IMR-90 (cell line): Measurements from ENCODE around the gene STX2. TPM values are rescaled to one million over a fixed set of nuclear protein-coding genes. Genes with fewer than 3 reads are reported as not detected.
"Not testable (repeated sequence)": the region's sequence is repeated elsewhere in the genome, so short reads cannot be mapped to it uniquely, and the experiment has no call there.

Experiments used
- ATAC-seq: fragments of 200-7000 bp; cut with Tn5 transposase; 2 replicates; pipeline ENCODE4 v1.9.1; 2020; ENCODE audit warnings: low read depth, mild to moderate bottlenecking, moderate library complexity
- BruUV-seq: library from RNA; stranded (reverse); fragments of 400-500 nt; replicated peaks from 2 replicates; lab custom pipeline; 2021; lab: Mats Ljungman, UMichigan
- CTCF ChIA-PET: fragments of 300-600 bp; formaldehyde crosslinking; extraction: SDS; loops from one replicate; lab custom pipeline; 2021; ENCODE audit warnings: antibody characterized with exemption; lab: Yijun Ruan, JAX
- POLR2A ChIA-PET: fragments of 300-600 bp; sonication (Branson Sonifier 250); formaldehyde crosslinking; loops from one replicate; lab custom pipeline; 2022; ENCODE audit warnings: antibody characterized with exemption; ENCODE audit not compliant: unreplicated experiment; lab: Charles Lee
- DNase-seq: peaks from one replicate; pipeline ENCODE4 v3.0.0; 2013
- H2AFZ ChIP-seq: replicated peaks from 2 replicates; pipeline ENCODE3; 2013; ENCODE audit warnings: low read length, mild to moderate bottlenecking; ENCODE audit not compliant: poor library complexity
- H2AK5ac ChIP-seq: 2 replicates; pipeline ENCODE4 v1.6.1; 2013; ENCODE audit warnings: low read depth, low read length, inconsistent platforms
- H2AK9ac ChIP-seq: replicated peaks from 2 replicates; pipeline ENCODE3; 2013; ENCODE audit warnings: mild to moderate bottlenecking, low read depth, low read length, moderate library complexity; ENCODE audit not compliant: poor library complexity
- H2BK120ac ChIP-seq: 2 replicates; pipeline ENCODE4 v1.6.1; 2013; ENCODE audit warnings: low read depth, low read length, inconsistent platforms
- H2BK15ac ChIP-seq: 3 replicates; pipeline ENCODE4 v1.6.1; 2013; ENCODE audit warnings: low read depth, low read length, inconsistent platforms
- H2BK20ac ChIP-seq: 2 replicates; pipeline ENCODE4 v1.6.1; 2013; ENCODE audit warnings: low read depth, mild to moderate bottlenecking, inconsistent platforms, low read length, moderate library complexity
- H2BK5ac ChIP-seq: 2 replicates; pipeline ENCODE4 v1.6.1; 2013; ENCODE audit warnings: mild to moderate bottlenecking, low read depth, low read length, inconsistent platforms; ENCODE audit not compliant: poor library complexity, severe bottlenecking
- H3K14ac ChIP-seq: replicated peaks from 2 replicates; pipeline ENCODE4 v1.6.1; 2013; ENCODE audit warnings: low read depth, low read length, inconsistent platforms
- H3K18ac ChIP-seq: 2 replicates; pipeline ENCODE4 v1.6.1; 2013; ENCODE audit warnings: low read depth, low read length, control low read depth
- H3K23ac ChIP-seq: 2 replicates; pipeline ENCODE4 v1.6.1; 2013; ENCODE audit warnings: low read depth, low read length, inconsistent platforms
- H3K27ac ChIP-seq: 2 replicates; pipeline ENCODE4 v1.5.1; 2013; ENCODE audit warnings: mild to moderate bottlenecking, control low read depth, low read length; ENCODE audit not compliant: insufficient read depth
- H3K27me3 ChIP-seq: 2 replicates; pipeline ENCODE4 v1.6.1; 2013; ENCODE audit warnings: low read length; ENCODE audit not compliant: control insufficient read depth, insufficient read depth
- H3K36me3 ChIP-seq: 2 replicates; pipeline ENCODE4 v1.6.1; 2013; ENCODE audit warnings: low read length, mixed read lengths; ENCODE audit not compliant: control insufficient read depth, insufficient read depth
- H3K4ac ChIP-seq: 2 replicates; pipeline ENCODE4 v1.6.1; 2013; ENCODE audit warnings: low read depth, low read length, inconsistent platforms
- H3K4me1 ChIP-seq: 2 replicates; pipeline ENCODE4 v1.6.1; 2013; ENCODE audit warnings: low read length, mixed read lengths; ENCODE audit not compliant: control insufficient read depth, insufficient read depth
- H3K4me2 ChIP-seq: 2 replicates; pipeline ENCODE4 v1.6.1; 2013; ENCODE audit warnings: low read depth, mild to moderate bottlenecking, control low read depth, low read length, moderate library complexity
- H3K4me3 ChIP-seq: 2 replicates; pipeline ENCODE4 v1.5.1; 2013; ENCODE audit warnings: low read depth, mild to moderate bottlenecking, control low read depth, low read length, moderate library complexity; ENCODE audit not compliant: insufficient read depth
- H3K56ac ChIP-seq: 2 replicates; pipeline ENCODE4 v1.6.1; 2013; ENCODE audit warnings: low read length, inconsistent platforms; ENCODE audit not compliant: insufficient read depth; ENCODE audit errors: extremely low read depth
- H3K79me1 ChIP-seq, 2 experiments: 2 replicates each; pipeline ENCODE4 v1.6.1; 2013; ENCODE audit warnings: low read length in 2 of 2, inconsistent platforms in 1 of 2, low read depth in 1 of 2
- H3K9ac ChIP-seq: 2 replicates; pipeline ENCODE4 v1.6.1; 2013; ENCODE audit warnings: low read depth, low read length, control low read depth
- H3K9me1 ChIP-seq: 2 replicates; pipeline ENCODE4 v1.6.1; 2013; ENCODE audit warnings: low read length, inconsistent platforms; ENCODE audit not compliant: insufficient read depth
- H3K9me3 ChIP-seq: 2 replicates; pipeline ENCODE4 v1.6.1; 2013; ENCODE audit warnings: low read length; ENCODE audit not compliant: control insufficient read depth, insufficient read depth
- H4K20me1 ChIP-seq: 2 replicates; pipeline ENCODE4 v1.6.1; 2013; ENCODE audit warnings: low read length, inconsistent platforms; ENCODE audit not compliant: insufficient read depth
- H4K5ac ChIP-seq: 2 replicates; pipeline ENCODE4 v1.6.1; 2013; ENCODE audit warnings: mild to moderate bottlenecking, low read depth, low read length, control low read depth
- H4K8ac ChIP-seq, 2 experiments: 2 replicates each; pipeline ENCODE4 v1.6.1; 2013; ENCODE audit warnings: low read depth in 2 of 2, low read length in 2 of 2, control low read depth in 1 of 2, inconsistent platforms in 1 of 2
- H4K91ac ChIP-seq: 2 replicates; pipeline ENCODE4 v1.6.1; 2013; ENCODE audit warnings: low read depth, low read length, inconsistent platforms; ENCODE audit not compliant: insufficient read depth
- MAZ ChIP-seq: IDR thresholded peaks from 2 replicates; pipeline ENCODE4 v1.6.1; 2012; ENCODE audit warnings: low read depth, mild to moderate bottlenecking, low read length, improper control_type of control experiment, moderate library complexity, borderline replicate concordance
- WGBS, 2 experiments: methylation state at CpG; one replicate each; pipeline versions ENCODE4 v1.1.5 to v1.1.7; 2013; ENCODE audit warnings: missing lambda C conversion rate in 2 of 2; ENCODE audit not compliant: insufficient read length in 1 of 2; ENCODE audit errors: extremely low coverage in 2 of 2; 5-methylcytosine and 5-hydroxymethylcytosine counted together
- dilution Hi-C: fragments of 300-500 bp; cut with HindIII; formaldehyde crosslinking; loops from one replicate; pipeline ENCODE4 v1.14.3; 2018; ENCODE audit warnings: low sequenced_read_pairs; ENCODE audit not compliant: unreplicated experiment
- in situ Hi-C: fragments of 300-500 bp; cut with MboI; formaldehyde crosslinking; loops from 3 replicates; pipeline ENCODE4 v1.14.3; 2019; ENCODE audit warnings: low sequenced_read_pairs, inconsistent platforms, mixed read lengths
- intact Hi-C: fragments of 100-400 bp; cut with micrococcal nuclease; formaldehyde crosslinking; loops from 2 replicates; pipeline ENCODE4 v1.10.0; 2022
- polyA plus RNA-seq, 3 experiments: library from polyadenylated mRNA; depleted of rRNA; stranded (reverse); fragments of >200 nt; gene quantifications; 2 replicates each; pipeline ENCODE4 v1.2.3, GENCODE V29; 2012; ENCODE audit warnings: low replicate concordance in 1 of 3
- total RNA-seq: library from RNA; depleted of rRNA; stranded (reverse); fragments of >200 nt; gene quantifications from 2 replicates; pipeline ENCODE4 v1.2.3, GENCODE V29; 2012
- TF ChIP-seq, protein P1 (sequence below): fragments of 150-350 bp; IDR thresholded peaks from 2 replicates; pipeline ENCODE4 v1.6.1; 2017; ENCODE audit warnings: mild to moderate bottlenecking, antibody characterized with exemption, low read length, low read depth

Gene STX2
- total and polyA plus RNA-seq, 2 of the 4 experiments (the other 2 are of a cell fraction): 26.9 to 32.5 TPM

- H2BK15ac ChIP-seq: no peak overlapping the region
- H4K8ac ChIP-seq: no peak overlapping the region
- POLR2A ChIA-PET: no interaction called here
- H3K14ac ChIP-seq: no peak overlapping the region
- H3K4me1 ChIP-seq: no peaks in the 10 kb centered on the region; the same call in 1 of the 2 replicates
- TF ChIP-seq, protein P1, sequence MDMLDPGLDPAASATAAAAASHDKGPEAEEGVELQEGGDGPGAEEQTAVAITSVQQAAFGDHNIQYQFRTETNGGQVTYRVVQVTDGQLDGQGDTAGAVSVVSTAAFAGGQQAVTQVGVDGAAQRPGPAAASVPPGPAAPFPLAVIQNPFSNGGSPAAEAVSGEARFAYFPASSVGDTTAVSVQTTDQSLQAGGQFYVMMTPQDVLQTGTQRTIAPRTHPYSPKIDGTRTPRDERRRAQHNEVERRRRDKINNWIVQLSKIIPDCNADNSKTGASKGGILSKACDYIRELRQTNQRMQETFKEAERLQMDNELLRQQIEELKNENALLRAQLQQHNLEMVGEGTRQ: no peak
- peak; percentile 67; the same call in 1 of the 2 replicates for TF ChIP-seq MAZ
- H3K9ac ChIP-seq: no peak overlapping the region
- no peak overlapping the region for H3K4me2 ChIP-seq
- H2AK9ac ChIP-seq: no peak overlapping the region
- WGBS, 2 experiments: 0% methylated on average over 1 of the region's 7 CpGs; no CpG with 5 or more reads in 1 of the 2 experiments
- intact Hi-C loops (no loop called here), in situ Hi-C loops (no loop called here), dilution Hi-C loops (no loop called here)
- H2BK20ac ChIP-seq: no peak overlapping the region
- no peak overlapping the region for H3K4ac ChIP-seq
- CTCF ChIA-PET: no interaction called here
- H3K27me3 ChIP-seq: peaks cover 12% of the 10 kb centered on the region
- no peak overlapping the region for H3K4me3 ChIP-seq
- no peaks in the 10 kb centered on the region for H3K79me1 ChIP-seq
- H2AK5ac ChIP-seq: no peak overlapping the region
- no peak overlapping the region for H2BK120ac ChIP-seq
- ATAC-seq: peak; percentile 70
- no peak overlapping the region for H4K5ac ChIP-seq
- no peaks in the 10 kb centered on the region for H3K9me1 ChIP-seq
- H3K23ac ChIP-seq: no peak overlapping the region
- no peaks in the 10 kb centered on the region for H3K9me3 ChIP-seq
- H3K36me3 ChIP-seq: no peaks in the 10 kb centered on the region
- no peak overlapping the region for H2AFZ ChIP-seq
- no TSS peak for BruUV-seq
- no peak overlapping the region for H3K27ac ChIP-seq
- no peak for DNase-seq
- H4K91ac ChIP-seq: no peak overlapping the region
- H3K18ac ChIP-seq: no peak overlapping the region
- H3K56ac ChIP-seq: no peak overlapping the region
- no peaks in the 10 kb centered on the region for H4K20me1 ChIP-seq
- H2BK5ac ChIP-seq: no peak overlapping the region
These were observed 10.7 kb upstream of the STX2 start for GRCh38 chr12:130849561-130850417.

- WGBS, 2 experiments: no CpG with 5 or more reads among the region's 1 CpG
- H2BK20ac ChIP-seq, H3K27ac ChIP-seq, in situ Hi-C loops, H2BK5ac ChIP-seq, H2AK5ac ChIP-seq, H3K27me3 ChIP-seq, H3K79me1 ChIP-seq, H3K9me3 ChIP-seq, H3K14ac ChIP-seq, H4K8ac ChIP-seq, DNase-seq, H4K5ac ChIP-seq, H2AK9ac ChIP-seq, H3K4ac ChIP-seq, ATAC-seq, H3K36me3 ChIP-seq, H2BK120ac ChIP-seq, H3K4me1 ChIP-seq, H3K23ac ChIP-seq, H2BK15ac ChIP-seq, BruUV-seq, intact Hi-C loops, H2AFZ ChIP-seq, H3K9me1 ChIP-seq, POLR2A ChIA-PET, H4K20me1 ChIP-seq, dilution Hi-C loops, H3K4me3 ChIP-seq, H4K91ac ChIP-seq, H3K56ac ChIP-seq, H3K18ac ChIP-seq, H3K4me2 ChIP-seq, CTCF ChIA-PET, H3K9ac ChIP-seq: not testable (repeated sequence)
These were observed 9.8 kb upstream of the STX2 start for GRCh38 chr12:130848785-130849305.
